CD4-positive, alpha-beta T cell treated with Interleukin-21 for 1 hour (primary cell): ENCODE results near the gene ASTL.

Experiments used
- DNase-seq: peaks from one replicate; pipeline ENCODE4 v3.0.0-alpha.2; 2020

ASTL gene

DNA sequence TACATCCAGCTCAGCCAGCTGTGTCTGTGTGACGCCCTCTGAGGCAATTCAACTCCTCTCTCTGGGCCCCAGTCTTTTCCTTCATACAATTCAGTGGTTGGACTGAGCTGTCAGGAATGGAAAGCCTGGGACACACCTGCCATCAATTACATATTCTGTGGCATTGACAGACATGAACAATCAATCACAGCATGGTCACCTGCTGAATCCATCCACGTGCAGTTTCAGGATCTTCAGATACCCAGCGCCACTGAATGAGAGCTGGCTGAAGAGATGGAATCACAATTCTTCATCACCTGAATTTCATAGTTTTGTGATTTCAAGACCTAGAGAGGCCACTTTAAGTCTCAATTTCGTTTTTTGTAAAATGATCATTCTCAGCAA lies 27.1 kb downstream of the ASTL start:
- DNase-seq, result peak; percentile 4

DNA sequence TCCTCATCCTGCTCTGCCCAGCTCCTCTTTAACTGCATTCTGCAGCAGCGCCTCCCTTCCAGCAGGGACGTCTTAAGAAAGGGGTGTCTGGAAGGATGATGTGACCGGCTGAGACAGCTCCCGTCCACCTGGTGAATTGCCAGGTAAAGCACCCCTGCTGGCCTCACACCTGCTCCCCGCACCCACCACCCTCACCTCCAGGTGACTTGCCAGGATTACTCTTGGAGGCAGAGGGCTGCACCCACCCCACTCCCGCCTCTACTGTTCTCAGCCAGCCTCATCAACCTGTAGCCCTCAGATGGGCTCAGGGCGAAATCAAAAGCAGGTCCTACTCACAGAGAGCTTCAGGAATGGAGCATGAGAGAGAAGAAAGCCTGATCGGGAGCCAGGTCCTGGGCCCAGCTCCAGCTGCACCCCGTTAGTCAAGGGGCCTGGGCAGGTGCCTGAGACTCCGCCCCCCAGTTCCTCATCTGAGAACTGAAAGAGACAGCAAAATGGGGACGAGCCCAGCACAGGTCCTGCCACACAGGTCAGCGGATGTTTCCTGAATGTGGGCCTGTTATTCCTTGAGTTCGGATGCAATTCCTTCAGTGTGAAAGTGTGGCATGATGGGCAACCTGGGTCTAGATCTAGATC lies 27.6 kb downstream of the ASTL start:
- DNase-seq, result peak; percentile 9

DNA sequence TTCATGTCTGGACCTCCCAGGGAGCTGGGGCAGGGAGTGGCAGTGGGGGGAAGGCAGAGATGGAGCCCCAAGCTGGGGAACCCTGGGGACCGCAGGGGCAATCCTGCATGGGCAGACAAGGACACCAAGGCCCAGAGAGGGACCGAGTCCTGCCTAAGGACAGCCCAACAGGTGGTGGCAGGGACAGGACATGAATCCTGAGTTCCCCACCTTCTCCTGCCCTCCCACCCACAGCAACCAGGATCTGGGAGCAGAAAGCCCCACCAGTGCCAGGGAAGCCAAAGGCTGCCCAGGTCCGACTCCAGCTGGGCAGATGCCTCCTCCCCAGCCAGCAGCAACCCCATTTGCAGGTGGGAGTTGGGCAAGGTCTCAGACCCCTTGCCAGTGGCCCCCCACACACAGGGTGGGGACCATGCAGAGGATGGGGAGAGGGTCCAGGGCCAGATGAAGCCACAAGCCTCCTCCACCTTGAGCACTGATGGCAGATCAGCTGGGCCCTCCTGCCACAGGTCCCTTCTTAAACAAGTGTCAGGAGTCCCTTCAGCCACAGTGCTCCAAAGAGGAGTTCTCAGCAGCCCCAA lies 28.3 kb downstream of the ASTL start:
- no peak for DNase-seq

DNA sequence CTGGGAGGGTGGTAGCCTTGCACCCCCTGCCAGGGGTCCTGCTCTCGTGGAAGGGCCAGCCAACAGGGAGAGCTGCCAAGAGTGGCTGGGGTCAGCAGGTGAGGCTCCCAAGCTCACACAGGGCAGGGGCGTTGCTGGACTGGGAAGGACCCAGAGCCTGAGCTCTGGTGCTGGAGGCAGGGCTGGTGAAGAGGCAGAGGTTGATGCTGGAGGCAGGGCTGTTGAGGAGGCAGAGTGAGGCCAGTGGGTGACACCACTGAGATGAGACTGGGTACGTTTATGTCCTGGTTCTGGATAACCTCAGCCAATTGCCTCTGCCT lies 29.0 kb downstream of the ASTL start:
- DNase-seq, result no peak

DNA sequence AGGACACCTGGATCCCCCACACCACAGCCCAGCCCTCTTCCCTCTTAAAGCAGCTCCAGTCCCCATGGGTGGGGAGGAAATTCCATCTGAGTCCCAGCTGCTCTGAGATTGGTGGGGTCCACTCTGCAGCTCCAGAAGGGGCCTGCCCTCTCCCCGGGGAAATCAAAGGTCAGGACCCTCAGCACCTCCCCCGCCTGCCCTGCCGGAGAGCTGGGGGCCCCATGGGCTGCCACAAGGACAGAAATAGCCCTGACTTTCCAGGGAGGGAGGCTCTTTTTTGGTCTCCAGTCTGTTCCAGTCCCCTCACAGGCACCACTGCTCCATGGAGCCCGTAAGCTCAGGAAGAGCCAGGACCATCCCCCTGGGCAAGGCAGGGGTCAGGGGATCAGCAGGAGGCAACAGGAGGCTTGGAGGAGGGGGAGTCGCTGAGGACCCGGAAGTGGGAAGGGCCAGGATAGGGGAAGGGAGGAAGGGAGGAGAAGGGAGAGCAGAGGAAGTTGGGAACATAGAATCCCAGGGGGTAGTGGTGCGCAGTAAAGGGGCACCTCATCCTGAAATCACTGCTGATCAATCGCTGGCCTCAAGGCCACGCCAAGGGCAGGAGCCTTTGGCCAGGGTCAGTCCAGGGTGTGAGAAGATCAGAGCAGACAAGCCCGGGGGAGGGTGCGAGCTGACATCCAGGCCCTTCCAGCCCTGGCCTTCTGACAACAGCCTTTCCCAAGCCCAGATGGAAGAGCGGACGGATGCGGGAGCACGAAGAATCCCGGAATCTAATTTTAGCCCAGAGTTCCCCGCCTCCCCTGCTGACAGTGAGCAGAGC lies 29.6 kb downstream of the ASTL start:
- DNase-seq, result no peak

DNA sequence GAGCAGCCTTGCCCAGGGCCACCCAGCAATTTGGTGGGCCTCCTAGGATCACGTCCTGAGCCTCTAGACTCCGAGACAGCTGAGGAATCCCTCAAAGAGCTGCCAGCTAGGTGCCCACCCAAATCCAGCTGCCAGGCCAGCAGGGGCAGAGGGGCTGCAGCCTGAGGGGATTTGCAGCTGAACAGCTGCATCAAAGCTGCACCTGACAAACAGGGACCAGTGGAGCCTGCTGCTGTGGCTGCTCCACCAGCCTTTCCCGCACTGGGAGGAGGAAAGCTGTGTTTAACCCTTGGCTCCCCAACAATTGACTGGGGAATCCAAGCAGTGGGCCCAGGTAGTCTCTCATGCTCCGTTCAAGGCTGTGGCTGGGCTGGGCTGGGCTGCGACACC lies 30.2 kb downstream of the ASTL start:
- no peak for DNase-seq

DNA sequence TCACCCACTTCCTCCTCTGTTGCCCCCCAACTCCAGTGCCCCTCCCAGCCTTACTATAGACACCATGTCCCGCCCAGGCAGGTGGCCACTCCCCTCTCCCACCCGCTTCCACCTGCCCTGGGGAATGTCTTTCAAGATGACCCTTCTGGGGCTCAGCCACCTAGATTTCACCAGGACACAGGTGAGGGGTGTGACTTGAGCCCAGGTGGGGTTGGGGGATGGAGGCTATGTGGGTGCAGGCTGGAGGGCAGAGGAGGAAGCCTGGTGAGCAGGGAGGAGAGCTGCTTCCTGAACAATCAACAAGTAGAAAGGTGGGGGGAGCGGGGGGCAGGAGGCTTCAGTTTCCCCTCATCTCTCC lies 30.6 kb downstream of the ASTL start:
- DNase-seq, result no peak

DNA sequence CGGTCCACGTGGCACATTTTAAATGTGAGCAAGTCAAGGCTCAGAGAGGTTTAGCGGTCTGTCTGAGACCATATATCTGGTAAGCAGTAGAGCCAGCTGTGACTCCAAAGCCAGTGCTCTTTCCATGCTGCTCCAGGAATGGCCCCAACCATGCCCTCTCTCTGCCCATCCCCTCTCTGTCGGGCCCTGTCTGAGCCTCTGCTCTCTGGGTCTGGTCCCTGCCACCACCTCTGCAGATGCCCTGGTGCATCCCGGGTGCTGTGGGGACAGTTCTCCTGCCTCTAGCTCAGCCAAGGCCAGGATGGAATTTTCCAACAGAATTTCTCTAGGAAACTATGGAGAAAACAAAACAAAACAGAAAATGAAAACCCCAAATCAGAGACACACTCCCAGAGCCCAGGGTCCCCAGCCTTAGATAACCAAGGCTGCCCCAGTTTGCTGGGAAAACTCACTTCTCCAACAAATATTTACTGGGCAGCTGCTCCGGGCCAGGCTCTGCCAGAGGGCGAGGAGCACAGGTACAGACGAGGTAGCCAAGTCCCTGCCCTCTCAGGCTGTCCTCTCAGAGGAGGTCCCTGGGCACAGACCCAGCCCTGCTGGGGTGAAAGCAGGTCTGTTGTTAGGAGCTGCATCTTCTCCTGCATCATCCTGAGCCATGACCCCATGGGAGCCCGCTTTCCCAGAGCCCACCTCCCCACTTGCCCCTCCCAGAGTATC lies 31.2 kb downstream of the ASTL start:
- DNase-seq, result no peak

DNA sequence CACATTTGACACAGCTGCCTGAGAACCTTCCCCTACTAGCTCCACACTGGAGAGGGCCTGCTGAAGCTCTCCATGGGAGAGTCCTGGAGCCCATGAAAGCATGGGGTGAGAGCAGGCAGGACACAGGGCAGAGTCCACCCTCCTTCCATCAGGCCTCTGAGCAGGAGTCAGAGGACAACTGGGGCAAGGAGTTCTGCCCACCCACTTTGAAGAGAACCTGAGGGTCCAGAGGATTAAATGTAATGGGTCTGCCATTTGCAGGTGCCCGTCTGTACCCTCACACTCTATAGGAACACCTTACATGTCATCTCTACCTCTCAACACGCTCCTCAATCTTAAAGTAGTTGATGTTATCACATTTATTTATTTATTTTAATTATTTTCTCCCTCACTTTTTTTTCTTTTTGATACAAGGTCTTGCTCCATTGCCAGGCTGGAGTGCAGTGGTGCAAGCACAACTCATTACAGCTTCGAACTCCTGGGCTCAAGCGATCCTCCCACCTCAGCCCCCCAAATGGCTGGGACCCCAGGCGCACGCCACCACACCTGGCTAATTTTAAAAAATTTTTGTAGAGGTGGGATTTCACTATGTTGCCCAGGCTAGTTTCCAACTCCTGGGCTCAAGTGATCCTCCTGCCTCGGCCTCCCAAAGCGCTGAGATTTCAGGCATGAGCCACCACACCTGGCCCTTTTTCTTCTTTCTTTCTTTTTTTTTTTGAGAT lies 32.1 kb downstream of the ASTL start:
- no peak for DNase-seq

DNA sequence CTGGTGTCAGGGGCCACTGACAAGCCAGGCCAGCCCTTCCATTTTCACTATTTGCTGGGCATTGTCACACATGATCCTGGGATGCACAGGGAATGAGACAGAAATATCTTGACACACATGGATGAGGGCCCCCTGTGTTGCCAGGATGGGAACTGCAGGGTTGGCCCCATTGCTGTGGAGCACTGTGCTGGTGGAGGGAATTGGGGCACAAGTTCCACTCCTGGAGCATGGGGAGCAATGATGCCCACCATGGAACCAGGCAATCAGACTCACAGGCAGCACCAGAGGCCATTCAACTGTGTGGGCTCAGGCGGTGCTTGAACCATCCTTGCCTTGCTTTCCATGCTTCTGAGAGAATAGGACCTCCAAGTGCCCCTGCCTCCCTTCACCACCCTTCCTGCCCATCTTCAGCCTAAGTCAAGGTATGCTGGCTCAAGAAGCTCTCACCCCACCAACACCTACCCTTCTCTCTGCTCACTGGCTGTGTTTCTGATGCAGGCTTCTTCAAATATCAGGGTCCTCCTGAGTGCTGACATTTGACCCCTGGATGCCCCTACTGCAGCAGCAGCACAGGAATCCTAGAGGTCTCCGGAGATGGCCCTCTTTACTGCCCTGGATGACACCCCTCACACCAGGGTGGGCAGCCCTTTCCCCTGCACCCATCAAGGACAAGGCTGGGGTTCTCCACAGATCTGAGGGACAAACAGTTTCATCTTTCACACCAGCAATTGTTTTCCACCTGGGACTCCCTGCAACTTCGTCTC lies 33.0 kb downstream of the ASTL start:
- DNase-seq, result no peak

DNA sequence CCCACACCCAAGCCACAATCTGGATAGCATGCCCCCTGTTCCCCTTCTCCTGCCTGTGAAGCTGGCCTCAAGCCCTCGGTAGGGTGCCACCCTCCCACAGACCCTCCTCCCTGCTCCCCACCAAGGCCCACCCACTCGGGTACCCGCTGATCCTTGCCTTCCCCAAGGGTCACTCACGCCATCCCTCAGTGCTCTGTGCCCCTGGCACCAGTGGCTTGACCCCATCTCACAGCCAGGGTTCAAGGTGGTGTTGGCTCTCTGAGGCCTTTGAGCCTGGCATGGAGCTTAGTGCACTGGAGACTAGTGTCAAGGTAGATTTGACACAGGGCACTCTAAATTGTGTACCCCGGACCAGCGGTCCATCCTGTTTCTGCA lies 33.8 kb downstream of the ASTL start:
- DNase-seq, result no peak

DNA sequence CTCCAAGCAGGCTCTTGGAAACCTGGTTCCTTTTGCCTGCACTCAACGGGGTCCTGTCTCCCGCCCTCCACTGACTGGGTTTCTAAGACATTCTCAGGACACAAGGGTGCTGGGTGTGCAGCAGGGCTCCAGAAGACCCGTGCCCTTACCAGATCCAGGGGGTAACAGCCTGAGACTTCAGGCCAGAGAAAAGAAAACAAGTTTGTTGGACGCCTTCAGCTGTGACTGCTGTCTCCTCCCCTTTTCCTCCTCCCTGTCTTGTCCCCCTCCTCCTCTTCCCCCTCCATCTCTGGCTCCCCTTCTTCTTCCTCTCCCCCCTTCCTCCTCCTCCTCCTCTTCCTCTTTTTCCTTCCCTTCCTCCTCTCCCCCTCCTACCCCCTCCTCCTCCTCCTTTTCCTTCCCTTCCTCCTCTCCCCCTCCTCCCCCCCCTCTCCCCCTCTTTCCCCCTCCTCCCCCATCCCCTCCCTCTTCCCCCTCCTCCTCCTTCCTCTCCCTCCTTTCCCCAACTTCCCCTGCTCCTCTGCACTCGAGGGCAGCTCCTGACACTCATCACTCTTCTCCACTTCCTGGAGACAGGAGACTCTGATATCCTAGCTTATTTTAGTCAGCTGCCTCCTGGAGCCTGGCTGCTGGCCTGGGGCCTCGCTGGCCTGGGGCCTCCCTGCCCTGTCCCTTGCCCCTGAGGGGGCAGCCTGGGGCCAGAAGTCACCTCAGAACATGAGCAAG lies 34.4 kb downstream of the ASTL start:
- no peak for DNase-seq

DNA sequence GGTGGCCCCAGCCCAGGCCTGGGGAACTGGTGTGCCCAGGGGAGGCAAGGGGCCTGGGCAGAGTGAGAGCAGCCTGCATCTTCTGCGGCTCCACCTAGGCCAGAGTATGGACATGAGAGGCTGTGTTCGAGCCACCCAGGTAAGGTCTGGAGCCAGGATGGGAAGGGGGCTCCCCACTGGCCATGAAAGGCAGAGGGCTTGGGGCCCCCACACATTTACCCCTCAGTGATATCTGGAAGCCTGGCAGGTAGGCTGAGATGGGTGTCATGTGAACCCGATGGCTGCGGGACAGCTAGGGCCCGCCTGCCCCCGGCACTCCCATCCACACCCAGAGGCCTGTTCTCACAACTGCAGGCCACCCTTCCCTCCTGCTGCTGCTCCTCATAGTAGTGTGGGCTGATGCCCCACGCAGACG lies 35.1 kb downstream of the ASTL start:
- no peak for DNase-seq

DNA sequence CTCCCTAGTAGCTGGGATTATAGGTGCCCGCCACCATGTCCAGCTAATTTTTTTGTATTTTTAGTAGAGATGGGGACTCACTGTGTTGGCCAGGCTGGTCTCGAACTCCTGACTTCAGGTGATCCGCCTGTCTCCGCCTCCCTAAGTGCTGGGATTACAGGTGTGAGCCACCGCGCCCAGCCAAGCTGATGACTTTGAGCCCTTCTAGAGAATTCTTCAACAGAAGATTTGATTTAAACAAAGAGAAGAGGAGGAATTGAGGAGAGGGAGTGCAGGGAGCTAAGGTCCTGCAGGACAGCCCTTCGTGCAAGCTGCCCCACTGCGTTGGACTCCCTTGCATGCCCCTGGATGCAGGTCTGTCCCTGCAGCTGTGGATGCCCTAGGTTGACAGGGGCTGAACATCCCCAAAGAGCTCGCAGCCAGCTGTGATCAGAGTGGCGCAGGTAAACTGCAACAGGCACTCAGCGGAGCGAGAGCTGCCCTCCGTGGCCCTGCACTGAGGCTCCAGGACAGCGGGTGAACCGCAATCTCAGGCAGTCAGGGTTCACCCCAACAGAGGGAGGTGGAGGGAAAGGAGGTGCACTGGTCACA lies 35.6 kb downstream of the ASTL start:
- DNase-seq, result no peak

DNA sequence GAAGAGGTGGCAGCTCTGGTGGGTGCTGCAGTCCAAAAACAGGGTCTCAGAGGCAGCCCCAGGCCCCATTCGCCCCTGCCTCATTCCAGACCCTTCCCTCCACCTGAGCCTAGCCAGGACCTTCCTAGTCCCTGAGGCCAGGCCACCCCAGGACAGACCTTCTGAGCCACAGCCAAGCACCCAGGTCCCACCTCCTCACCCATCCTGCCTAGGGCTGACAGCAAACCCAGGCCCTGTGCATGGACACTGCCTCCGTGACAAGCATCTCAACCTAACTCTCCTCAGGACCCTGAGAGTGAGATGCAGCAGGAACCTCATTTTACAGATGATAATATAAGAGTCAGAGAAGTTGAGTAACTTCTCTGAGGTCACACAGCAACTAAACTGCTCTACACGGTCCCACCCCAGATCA lies 37.4 kb downstream of the ASTL start:
- no peak for DNase-seq

DNA sequence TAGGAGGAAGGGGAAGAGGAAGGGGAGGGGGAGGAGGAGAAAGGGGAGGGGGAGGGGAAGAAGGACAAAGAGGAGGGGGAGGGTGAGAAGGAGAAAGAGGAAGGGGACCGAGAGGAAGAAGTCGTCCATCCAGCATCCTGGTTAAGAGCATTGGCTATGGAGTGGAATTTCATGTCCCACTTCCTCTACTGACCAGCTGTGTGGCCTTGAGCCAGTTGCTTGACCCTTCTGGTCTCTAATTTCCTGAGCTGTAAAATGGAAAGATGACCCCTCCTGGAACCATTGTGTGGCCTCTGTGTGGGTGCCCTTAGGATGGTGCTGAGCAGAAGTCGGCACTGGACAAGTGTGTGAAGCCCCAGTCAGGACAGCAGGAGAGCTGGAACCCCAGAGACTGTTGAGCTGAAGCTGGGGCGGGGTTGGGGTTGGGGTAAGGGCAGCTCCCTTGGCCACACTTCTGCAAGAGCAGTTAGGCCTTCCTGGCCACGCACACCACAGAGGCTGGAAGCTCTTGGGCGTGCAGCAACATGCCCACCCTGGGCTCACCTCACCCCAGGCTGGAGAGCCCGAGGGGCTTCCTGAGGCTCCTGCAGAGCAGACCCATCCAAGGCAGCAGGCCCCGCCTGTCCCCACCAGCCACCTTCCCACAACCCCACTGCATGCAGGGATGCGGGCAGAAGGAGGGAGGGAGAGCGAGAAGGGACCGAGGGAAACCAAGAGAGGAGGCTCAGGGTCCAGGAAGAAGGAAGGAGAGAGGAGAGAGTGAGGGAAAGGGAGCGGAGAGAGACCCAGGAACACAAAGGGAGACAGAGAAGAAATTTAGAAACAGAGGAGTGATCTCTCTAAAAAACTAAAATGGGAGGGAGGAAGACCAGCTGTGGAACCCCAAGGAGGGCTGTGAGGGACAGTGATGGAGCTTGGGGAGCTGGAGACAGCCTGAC lies 38.2 kb downstream of the ASTL start:
- DNase-seq, result no peak

DNA sequence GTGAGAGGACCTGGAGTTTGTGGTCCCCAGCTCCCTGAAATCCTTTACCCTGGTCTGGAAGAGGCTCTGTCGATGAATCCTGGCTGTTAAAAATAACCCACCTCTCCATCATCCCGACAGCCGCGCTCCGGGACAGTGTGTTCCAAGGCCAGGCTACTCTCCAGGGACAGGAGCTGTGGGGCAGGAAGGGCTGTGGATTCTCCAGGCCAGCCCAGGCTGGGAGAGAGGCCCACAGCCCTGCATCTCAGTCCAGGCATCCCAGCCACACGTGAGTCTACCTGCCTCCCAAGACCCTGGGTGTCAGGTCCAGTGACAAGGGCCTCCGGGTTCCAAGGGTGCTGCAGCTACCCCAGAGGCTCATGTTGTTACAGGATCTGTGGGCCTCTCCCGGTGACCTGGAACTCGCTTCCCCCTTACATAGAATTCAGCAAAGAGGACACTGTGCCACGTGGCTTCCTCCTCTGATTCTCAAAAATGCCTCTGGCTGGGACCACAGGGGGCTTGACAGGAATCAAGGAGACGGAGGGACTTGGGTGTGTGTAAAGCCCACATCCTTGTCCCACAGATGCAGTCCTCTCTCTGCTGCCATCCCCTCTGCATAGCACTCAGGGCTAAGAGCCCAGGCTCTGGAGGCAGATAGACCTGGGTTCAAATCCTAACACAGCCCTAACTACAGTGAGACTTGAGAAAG lies 39.3 kb downstream of the ASTL start:
- no peak for DNase-seq

DNA sequence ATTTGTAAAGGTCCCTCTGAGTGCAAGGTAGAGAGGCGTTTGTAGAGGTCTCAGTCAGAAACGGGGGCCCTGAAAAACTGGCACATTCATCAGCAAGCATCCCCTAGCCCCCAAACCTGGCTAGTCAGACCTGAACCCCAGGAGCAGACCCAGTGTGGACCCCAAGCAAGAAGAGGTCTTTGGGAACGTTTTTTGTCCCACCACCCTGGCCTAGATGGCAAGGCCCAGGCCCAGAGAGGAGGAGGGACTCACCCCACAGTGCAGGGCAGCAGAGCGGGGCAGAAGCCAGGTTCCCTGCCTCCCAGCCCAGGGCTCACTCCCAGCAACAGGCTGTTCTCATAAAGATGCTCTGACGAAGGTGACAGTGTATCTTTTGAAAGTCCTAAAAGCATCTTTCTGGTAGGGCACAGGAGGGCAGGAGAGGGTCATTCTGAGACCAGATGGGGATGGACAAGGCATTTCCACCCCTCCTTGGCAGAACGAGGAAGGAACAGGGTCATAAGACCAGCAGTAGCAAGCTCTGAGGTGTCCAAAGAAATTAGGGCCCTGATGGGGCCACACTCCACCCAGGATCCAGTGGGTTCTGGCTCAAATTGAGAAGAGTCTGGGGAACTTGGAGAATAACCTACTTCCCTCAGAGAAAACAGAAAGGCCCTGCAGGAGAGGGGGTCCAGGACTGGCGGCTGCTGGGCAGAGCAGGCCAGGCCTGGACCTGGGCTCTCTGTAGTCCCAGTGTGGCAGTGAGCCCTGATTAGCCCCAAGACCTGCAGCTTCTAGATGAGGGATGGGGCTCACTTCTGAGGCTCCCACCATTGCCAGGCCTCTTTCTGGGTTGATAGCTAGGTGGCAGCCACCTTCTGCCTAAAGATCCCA lies 40.1 kb downstream of the ASTL start:
- no peak for DNase-seq

DNA sequence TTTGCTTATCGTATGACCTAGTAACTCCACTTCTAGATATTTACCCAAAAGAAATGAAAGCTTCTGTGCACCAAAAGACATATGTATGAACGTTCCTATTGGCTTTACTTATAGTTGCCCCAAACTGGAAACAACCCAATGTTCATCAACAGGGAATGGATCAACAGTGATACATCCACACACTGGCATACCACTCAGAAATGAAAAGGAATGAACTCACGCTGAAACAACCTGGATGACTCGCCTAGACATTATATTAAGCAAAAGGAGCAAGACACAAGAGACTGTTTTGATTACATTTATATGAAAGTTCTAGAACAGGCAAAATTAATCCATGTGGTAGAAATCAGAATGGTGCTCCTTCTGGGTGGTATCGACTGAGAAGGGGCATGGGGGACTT lies 40.9 kb downstream of the ASTL start:
- no peak for DNase-seq
